Trophoblast cell (in vitro differentiated cells and primary cell): Measurements from ENCODE around the gene LIPC.

Source experiments
- DNase-seq, 2 donors: peaks; one replicate each; pipeline ENCODE4 v3.0.0-alpha.2; 2016
- H2AFZ ChIP-seq: 2 replicates; pipeline ENCODE4 v1.6.1; 2013; ENCODE audit warnings: low read length, moderate library complexity, mild to moderate bottlenecking; ENCODE audit not compliant: insufficient read depth, poor library complexity
- H2AK5ac ChIP-seq: 2 replicates; pipeline ENCODE4 v1.6.1; 2013; ENCODE audit warnings: mild to moderate bottlenecking, low read length
- H2BK120ac ChIP-seq: 2 replicates; pipeline ENCODE4 v1.6.1; 2013; ENCODE audit warnings: low read length, mild to moderate bottlenecking, moderate library complexity; ENCODE audit not compliant: insufficient read depth, poor library complexity
- H2BK12ac ChIP-seq: 2 replicates; pipeline ENCODE4 v1.6.1; 2013; ENCODE audit warnings: mild to moderate bottlenecking, low read length, moderate library complexity
- H2BK5ac ChIP-seq: 2 replicates; pipeline ENCODE4 v1.6.1; 2013; ENCODE audit warnings: low read length, low read depth, moderate library complexity, mild to moderate bottlenecking; ENCODE audit not compliant: poor library complexity
- H3K14ac ChIP-seq: 2 replicates; pipeline ENCODE4 v1.6.1; 2013; ENCODE audit warnings: mild to moderate bottlenecking, low read length
- H3K18ac ChIP-seq: 2 replicates; pipeline ENCODE4 v1.6.1; 2013; ENCODE audit warnings: mild to moderate bottlenecking, low read length
- H3K23ac ChIP-seq: 2 replicates; pipeline ENCODE4 v1.6.1; 2013; ENCODE audit warnings: low read length
- H3K27ac ChIP-seq: 2 replicates; pipeline ENCODE4 v1.5.1; 2013; ENCODE audit warnings: low read depth, mild to moderate bottlenecking, inconsistent platforms, low read length, moderate library complexity
- H3K27me3 ChIP-seq: 2 replicates; pipeline ENCODE4 v1.6.1; 2013; ENCODE audit warnings: inconsistent platforms, mild to moderate bottlenecking, low read length, moderate library complexity; ENCODE audit not compliant: insufficient read depth
- H3K36me3 ChIP-seq, 2 experiments: 1 replicate in 1 of 2; 2 replicates in 1 of 2; pipeline ENCODE4 v1.6.1; 2013; ENCODE audit warnings: low read length in 2 of 2, mild to moderate bottlenecking in 2 of 2, moderate library complexity in 1 of 2; ENCODE audit not compliant: insufficient read depth in 2 of 2, control insufficient read depth in 1 of 2
- H3K4ac ChIP-seq: 2 replicates; pipeline ENCODE4 v1.6.1; 2013; ENCODE audit warnings: low read depth, mild to moderate bottlenecking, low read length, moderate library complexity
- H3K4me1 ChIP-seq, 2 experiments: 1 replicate in 1 of 2; 2 replicates in 1 of 2; pipeline ENCODE4 v1.6.1; 2013; ENCODE audit warnings: low read length in 2 of 2, mild to moderate bottlenecking in 2 of 2, moderate library complexity in 1 of 2; ENCODE audit not compliant: insufficient read depth in 2 of 2, control insufficient read depth in 1 of 2
- H3K4me2 ChIP-seq: 2 replicates; pipeline ENCODE4 v1.6.1; 2013; ENCODE audit warnings: inconsistent platforms, mild to moderate bottlenecking, low read length, moderate library complexity
- H3K4me3 ChIP-seq: 2 replicates; pipeline ENCODE4 v1.5.1; 2013; ENCODE audit warnings: mild to moderate bottlenecking, low read depth, low read length, inconsistent platforms
- H3K79me1 ChIP-seq: one replicate; pipeline ENCODE4 v1.6.1; 2013; ENCODE audit warnings: low read length
- H3K79me2 ChIP-seq: 2 replicates; pipeline ENCODE4 v1.6.1; 2013; ENCODE audit warnings: low read length, mild to moderate bottlenecking; ENCODE audit not compliant: control insufficient read depth, insufficient read depth, poor library complexity
- H3K9ac ChIP-seq: 2 replicates; pipeline ENCODE4 v1.6.1; 2013; ENCODE audit warnings: mild to moderate bottlenecking, low read length
- H3K9me3 ChIP-seq: 2 replicates; pipeline ENCODE4 v1.6.1; 2013; ENCODE audit warnings: low read depth, mild to moderate bottlenecking, control low read depth, inconsistent platforms, low read length; ENCODE audit not compliant: insufficient read depth
- H4K12ac ChIP-seq: 2 replicates; pipeline ENCODE4 v1.6.1; 2013; ENCODE audit warnings: low read depth, mild to moderate bottlenecking, low read length, moderate library complexity
- H4K8ac ChIP-seq: 2 replicates; pipeline ENCODE4 v1.6.1; 2013; ENCODE audit warnings: low read depth, mild to moderate bottlenecking, low read length, moderate library complexity
- H4K91ac ChIP-seq: one replicate; pipeline ENCODE4 v1.6.1; 2013; ENCODE audit warnings: low read depth, mild to moderate bottlenecking, low read length, moderate library complexity
- whole genome bisulfite sequencing: extraction: QIAGEN DNeasy Blood & Tissue Kit; methylation state at CpG from one replicate; pipeline ENCODE4 v1.1.7; 2013; ENCODE audit warnings: missing lambda C conversion rate; ENCODE audit not compliant: insufficient read length, insufficient coverage; ENCODE audit errors: extremely low coverage; 5-methylcytosine and 5-hydroxymethylcytosine counted together

Gene LIPC

GRCh38 chr15:58413253-58413652, 18.5 kb upstream of the LIPC start:
- DNase-seq: no peak
- Histone ChIP-seq H3K27me3 (no peaks in the 10 kb centered on the region), H3K4me3 (no peak overlapping the region), H3K79me2 (no peaks in the 10 kb centered on the region), H3K36me3 (no peaks in the 10 kb centered on the region), H4K8ac (no peak overlapping the region), H3K18ac (no peak overlapping the region), H3K14ac (no peak overlapping the region), H2BK12ac (no peak overlapping the region), H2BK5ac (no peak overlapping the region), H3K79me1 (peaks cover 2% of the 10 kb centered on the region), H2AFZ (no peak overlapping the region), H4K12ac (no peak overlapping the region), H3K4me1 (no peaks in the 10 kb centered on the region), H3K9me3 (no peaks in the 10 kb centered on the region), H2BK120ac (no peak overlapping the region), H2AK5ac (no peak overlapping the region), H3K9ac (peak overlapping the region; percentile 56), H3K4me2 (no peak overlapping the region), H3K4ac (no peak overlapping the region), H3K23ac (no peak overlapping the region), H3K27ac (no peak overlapping the region), H4K91ac (no peak overlapping the region)
- WGBS: no CpG with 5 or more reads among the region's 3 CpGs

- Histone ChIP-seq H3K36me3 (no peaks in the 10 kb centered on the region), H3K9ac (no peak overlapping the region), H3K18ac (no peak overlapping the region), H4K8ac (no peak overlapping the region), H3K14ac (no peak overlapping the region), H3K79me2 (no peaks in the 10 kb centered on the region), H3K4me3 (no peak overlapping the region), H2BK5ac (no peak overlapping the region), H2AFZ (no peak overlapping the region), H3K9me3 (no peaks in the 10 kb centered on the region), H2BK120ac (no peak overlapping the region), H3K23ac (no peak overlapping the region), H3K27me3 (no peaks in the 10 kb centered on the region), H2BK12ac (no peak overlapping the region), H3K27ac (no peak overlapping the region), H3K4ac (no peak overlapping the region), H4K91ac (no peak overlapping the region), H3K4me2 (no peak overlapping the region), H4K12ac (no peak overlapping the region), H3K4me1 (no peaks in the 10 kb centered on the region), H2AK5ac (no peak overlapping the region), H3K79me1 (no peaks in the 10 kb centered on the region)
- no peak for DNase-seq
- no CpG with 5 or more reads among the region's 3 CpGs for WGBS
Measured at GRCh38 chr15:58415636-58416035, 16.2 kb upstream of the LIPC start.

GRCh38 chr15:58416963-58417362, 14.8 kb upstream of the LIPC start:
- no peak overlapping the region for H3K27ac ChIP-seq
- H4K8ac ChIP-seq: no peak overlapping the region
- H3K4me3 ChIP-seq: no peak overlapping the region
- H3K27me3 ChIP-seq: no peaks in the 10 kb centered on the region
- no peak overlapping the region for H2AK5ac ChIP-seq
- H3K18ac ChIP-seq: no peak overlapping the region
- DNase-seq: no peak
- no peak overlapping the region for H3K14ac ChIP-seq
- H2BK120ac ChIP-seq: no peak overlapping the region
- H3K4me1 ChIP-seq: no peaks in the 10 kb centered on the region
- no peak overlapping the region for H3K23ac ChIP-seq
- no peak overlapping the region for H3K4ac ChIP-seq
- H3K79me1 ChIP-seq: no peaks in the 10 kb centered on the region
- no peaks in the 10 kb centered on the region for H3K36me3 ChIP-seq
- no peak overlapping the region for H2BK5ac ChIP-seq
- no peak overlapping the region for H4K91ac ChIP-seq
- H4K12ac ChIP-seq: no peak overlapping the region
- H2AFZ ChIP-seq: no peak overlapping the region
- H3K4me2 ChIP-seq: no peak overlapping the region
- WGBS: no CpG with 5 or more reads among the region's 5 CpGs
- no peak overlapping the region for H2BK12ac ChIP-seq
- no peaks in the 10 kb centered on the region for H3K79me2 ChIP-seq
- no peak overlapping the region for H3K9ac ChIP-seq
- H3K9me3 ChIP-seq: no peaks in the 10 kb centered on the region

GRCh38 chr15:58418135-58418534, 13.7 kb upstream of the LIPC start:
- Histone ChIP-seq H3K23ac (no peak overlapping the region), H3K4me3 (no peak overlapping the region), H3K36me3 (no peaks in the 10 kb centered on the region), H3K4ac (no peak overlapping the region), H2BK120ac (no peak overlapping the region), H2AFZ (no peak overlapping the region), H4K8ac (no peak overlapping the region), H4K12ac (no peak overlapping the region), H3K79me1 (no peaks in the 10 kb centered on the region), H2BK5ac (no peak overlapping the region), H3K18ac (no peak overlapping the region), H3K9ac (no peak overlapping the region), H3K79me2 (no peaks in the 10 kb centered on the region), H3K27me3 (no peaks in the 10 kb centered on the region), H3K27ac (no peak overlapping the region), H3K4me1 (no peaks in the 10 kb centered on the region), H3K9me3 (no peaks in the 10 kb centered on the region), H4K91ac (no peak overlapping the region), H3K4me2 (no peak overlapping the region), H3K14ac (no peak overlapping the region), H2BK12ac (no peak overlapping the region), H2AK5ac (no peak overlapping the region)
- no peak for DNase-seq
- WGBS: no CpG with 5 or more reads among the region's 1 CpG
